ENCODE results near the gene ASXL3.

Gene ASXL3

GRCh38 chr18:33584548-33585430 lies 6.8 kb downstream of the ASXL3 start:
- no peak for DNase-seq

- DNase-seq: no peak
These were observed 7.4 kb downstream of the ASXL3 start for GRCh38 chr18:33585431-33585775.

GRCh38 chr18:33588361-33588760 lies 10.3 kb downstream of the ASXL3 start:
- no peak for DNase-seq

GRCh38 chr18:33593261-33593660 lies 15.2 kb downstream of the ASXL3 start:
- DNase-seq: no peak

GRCh38 chr18:33594799-33595198 lies 16.8 kb downstream of the ASXL3 start:
- no peak for DNase-seq

- DNase-seq: no peak
These were observed 18.3 kb downstream of the ASXL3 start for GRCh38 chr18:33596178-33596854.

GRCh38 chr18:33600846-33601245 lies 22.8 kb downstream of the ASXL3 start:
- no peak for DNase-seq

GRCh38 chr18:33603454-33603853 lies 25.4 kb downstream of the ASXL3 start:
- no peak for DNase-seq

GRCh38 chr18:33605250-33605649 lies 27.2 kb downstream of the ASXL3 start:
- no peak for DNase-seq

- DNase-seq: no peak
These were observed 28.6 kb downstream of the ASXL3 start for GRCh38 chr18:33606621-33607020.

- DNase-seq: no peak
These were observed 33.6 kb downstream of the ASXL3 start for GRCh38 chr18:33611525-33612135.

- no peak for DNase-seq
These were observed 34.6 kb downstream of the ASXL3 start for GRCh38 chr18:33612632-33613031.

- DNase-seq: no peak
These were observed 38.5 kb downstream of the ASXL3 start for GRCh38 chr18:33616556-33616955.

GRCh38 chr18:33627114-33627513 lies 49.1 kb downstream of the ASXL3 start:
- DNase-seq: no peak

- DNase-seq: no peak
These were observed 52.5 kb downstream of the ASXL3 start for GRCh38 chr18:33630476-33630875.

- DNase-seq: no peak
These were observed 63.1 kb downstream of the ASXL3 start for GRCh38 chr18:33641141-33641540.

GRCh38 chr18:33644494-33644893 lies 66.5 kb downstream of the ASXL3 start:
- no peak for DNase-seq

- DNase-seq: no peak
These were observed 69.3 kb downstream of the ASXL3 start for GRCh38 chr18:33647365-33647764.

GRCh38 chr18:33652635-33653034 lies 74.6 kb downstream of the ASXL3 start:
- no peak for DNase-seq

GRCh38 chr18:33653231-33653630 lies 75.2 kb downstream of the ASXL3 start:
- DNase-seq: no peak

- no peak for DNase-seq
These were observed 79.0 kb downstream of the ASXL3 start for GRCh38 chr18:33656889-33657448.

GRCh38 chr18:33660696-33661310 lies 82.8 kb downstream of the ASXL3 start:
- DNase-seq: no peak

- no peak for DNase-seq
These were observed 86.3 kb downstream of the ASXL3 start for GRCh38 chr18:33664241-33664874.
